Endothelial cell of umbilical vein (primary cell): ENCODE data around the gene SEMA6A. TPM values are rescaled to one million over a fixed set of nuclear protein-coding genes. Genes with fewer than 3 reads are reported as not detected.

ENCODE experiments used
- BruUV-seq: library from RNA; stranded (reverse); fragments of 400-500 nt; replicated peaks from 2 replicates; lab custom pipeline; 2021; lab: Mats Ljungman, UMichigan
- CTCF ChIA-PET: fragments of 300-600, 350-600 bp; sonication (Branson Sonifier 250); formaldehyde crosslinking; loops from one replicate; lab custom pipeline; 2021; ENCODE audit warnings: antibody characterized with exemption, inconsistent platforms; lab: Charles Lee
- POLR2A ChIA-PET: fragments of 300-600, 350-600 bp; sonication (Branson Sonifier 250); formaldehyde crosslinking; loops from one replicate; lab custom pipeline; 2021; ENCODE audit warnings: antibody characterized with exemption, inconsistent platforms; lab: Charles Lee
- DNase-seq: peaks from one replicate; pipeline ENCODE4 v3.0.0-alpha.2; 2011; ENCODE audit warnings: low read depth, low spot score
- FAIRE-seq: peaks from 2 replicates; lab custom pipeline; 2011; peaks lifted over from hg19 to GRCh38; lab: Jason Lieb, UNC
- H2AFZ ChIP-seq: 2 replicates; pipeline ENCODE4 v1.6.0; 2012; ENCODE audit warnings: low read depth, low read length, control low read depth, inconsistent platforms
- H3K27ac ChIP-seq: 2 replicates; pipeline ENCODE4 v1.5.1; 2011; ENCODE audit warnings: low read depth, mild to moderate bottlenecking, control low read depth, low read length, moderate library complexity; ENCODE audit not compliant: insufficient read depth
- H3K27me3 ChIP-seq, 2 experiments: 2 replicates each; pipeline versions ENCODE4 v1.6.0 to v1.6.1; 2011; ENCODE audit warnings: low read length in 2 of 2, mixed read lengths in 1 of 2; ENCODE audit not compliant: control insufficient read depth in 2 of 2, insufficient read depth in 2 of 2
- H3K36me3 ChIP-seq, 2 experiments: 2 replicates in 1 of 2; 3 replicates in 1 of 2; pipeline ENCODE4 v1.5.1; 2011; ENCODE audit warnings: low read length in 2 of 2, mild to moderate bottlenecking in 1 of 2, moderate library complexity in 1 of 2; ENCODE audit not compliant: control insufficient read depth in 2 of 2, insufficient read depth in 2 of 2; ENCODE audit errors: extremely low read depth in 1 of 2
- H3K4me1 ChIP-seq: 3 replicates; pipeline ENCODE4 v1.5.1; 2011; ENCODE audit warnings: mild to moderate bottlenecking, low read length; ENCODE audit not compliant: control insufficient read depth, insufficient read depth; ENCODE audit errors: extremely low read depth
- H3K4me2 ChIP-seq: 2 replicates; pipeline ENCODE4 v1.6.1; 2011; ENCODE audit warnings: low read length, control low read depth, mixed read lengths; ENCODE audit not compliant: insufficient read depth
- H3K4me3 ChIP-seq, 3 experiments: fragments of 200-600 bp in 1 of 3; sonication (generic), shearing (Covaris generic) in 1 of 3; replicated peaks in 1 of 3; 2 replicates each; pipeline ENCODE4 v1.5.1; 2011 to 2016; ENCODE audit warnings: control low read depth in 3 of 3, low read length in 3 of 3, mild to moderate bottlenecking in 2 of 3, inconsistent platforms in 1 of 3, low read depth in 1 of 3, moderate library complexity in 1 of 3; ENCODE audit not compliant: insufficient read depth in 1 of 3
- H3K79me2 ChIP-seq: 2 replicates; pipeline ENCODE4 v1.6.0; 2012; ENCODE audit warnings: low read length, inconsistent platforms; ENCODE audit not compliant: control insufficient read depth, insufficient read depth
- H3K9ac ChIP-seq: replicated peaks from 2 replicates; pipeline ENCODE3; 2011; ENCODE audit warnings: low read length, control low read depth; ENCODE audit not compliant: insufficient read depth; ENCODE audit errors: extremely low read depth
- H3K9me1 ChIP-seq: replicated peaks from 3 replicates; pipeline ENCODE4 v1.6.0; 2011; ENCODE audit warnings: mild to moderate bottlenecking, low read length; ENCODE audit not compliant: control insufficient read depth, insufficient read depth; ENCODE audit errors: extremely low read depth
- H3K9me3 ChIP-seq: replicated peaks from 2 replicates; pipeline ENCODE4 v1.5.1; 2012; ENCODE audit warnings: low read length, inconsistent platforms; ENCODE audit not compliant: control insufficient read depth, insufficient read depth
- H4K20me1 ChIP-seq: replicated peaks from 2 replicates; pipeline ENCODE3; 2011; ENCODE audit warnings: mild to moderate bottlenecking, low read length; ENCODE audit not compliant: control insufficient read depth, insufficient read depth; ENCODE audit errors: extremely low read depth
- EZH2 ChIP-seq: IDR thresholded peaks from 2 replicates; pipeline ENCODE4 v1.6.1; 2012; ENCODE audit warnings: borderline replicate concordance, low read depth, mild to moderate bottlenecking, moderate library complexity, low read length, inconsistent platforms; ENCODE audit not compliant: severe bottlenecking
- FOS ChIP-seq: IDR thresholded peaks from 2 replicates; pipeline ENCODE4 v1.6.1; 2011; ENCODE audit warnings: mild to moderate bottlenecking, low read length, moderate library complexity, borderline replicate concordance; ENCODE audit not compliant: insufficient read depth
- JUN ChIP-seq: IDR thresholded peaks from 2 replicates; pipeline ENCODE4 v1.6.1; 2011; ENCODE audit warnings: borderline replicate concordance, low read depth; ENCODE audit not compliant: insufficient read length, insufficient read depth
- MYC ChIP-seq: IDR thresholded peaks from one replicate; pipeline ENCODE4 v1.6.1; 2011; ENCODE audit warnings: mild to moderate bottlenecking, low read depth, low read length
- POLR2A ChIP-seq: IDR thresholded peaks from 2 replicates; pipeline ENCODE4 v1.6.1; 2012; ENCODE audit warnings: low read depth, mild to moderate bottlenecking, control low read depth, low read length
- dilution Hi-C: fragments of 300-500 bp; cut with MboI; formaldehyde crosslinking; loops from one replicate; pipeline ENCODE4 v1.15.0; 2019; ENCODE audit warnings: low sequenced_read_pairs; ENCODE audit not compliant: extremely low pct_ligation_motif_present
- intact Hi-C: fragments of 100-400 bp; cut with micrococcal nuclease; formaldehyde crosslinking; loops from one replicate; pipeline ENCODE4 v1.10.0; 2022
- polyA plus RNA-seq, 4 experiments: library from polyadenylated mRNA; depleted of rRNA in 3 of 4; stranded (reverse) in 3 of 4; unstranded in 1 of 4; fragments of >200 nt; gene quantifications; 2 replicates each; pipeline versions ENCODE4 v1.2.1 to v1.2.3, GENCODE V29; 2011 to 2012; ENCODE audit warnings: missing spikeins in 1 of 4
- total RNA-seq: library from RNA; stranded (reverse); gene quantifications from 2 replicates; pipeline ENCODE4 v1.2.3, GENCODE V29; 2021
- TF ChIP-seq, protein P1 (sequence below), 2 donors: IDR thresholded peaks; 1 replicate in 1 of 2; 2 replicates in 1 of 2; pipeline ENCODE4 v1.5.1; 2011; ENCODE audit warnings: low read length in 2 of 2, mild to moderate bottlenecking in 2 of 2, moderate library complexity in 2 of 2, control low read depth in 1 of 2, inconsistent platforms in 1 of 2, low read depth in 1 of 2; ENCODE audit not compliant: insufficient read depth in 1 of 2; ENCODE audit errors: extremely low read depth in 1 of 2
- TF ChIP-seq, protein P2 (sequence below): IDR thresholded peaks from 2 replicates; pipeline ENCODE4 v1.6.1; 2011; ENCODE audit not compliant: insufficient read depth, insufficient read length

Gene SEMA6A
- total and polyA plus RNA-seq, 2 donors (not counting 3 experiments of a cell fraction or from before 2014, with no cell fraction given): 0.43 to 1.5 TPM

DNA sequence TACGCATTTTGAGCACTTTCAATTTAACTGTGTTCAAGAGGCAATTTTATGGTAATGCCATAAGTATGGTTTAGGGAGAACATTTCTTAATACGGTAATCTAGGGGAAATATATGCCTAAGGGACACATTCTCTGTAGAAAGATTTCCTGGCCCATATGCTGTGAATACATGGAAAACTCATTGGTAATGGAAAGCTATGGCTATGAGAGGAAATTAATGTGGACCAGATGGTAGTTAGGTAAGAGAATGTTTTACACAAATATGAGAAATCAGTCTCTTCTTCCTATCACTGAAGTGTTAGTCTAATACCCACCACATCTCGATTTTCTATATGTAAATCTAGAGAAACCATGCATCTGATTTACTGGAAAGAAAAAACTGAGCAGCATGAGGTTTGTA lies 105.0 kb downstream of the SEMA6A start:
- no peaks in the 10 kb centered on the region for H3K27me3 ChIP-seq
- no peak for DNase-seq
- intact Hi-C loops: no loop called here
- POLR2A ChIA-PET: no interaction called here
- CTCF ChIA-PET: no interaction called here
- no peak overlapping the region for H3K4me2 ChIP-seq
- H3K4me3 ChIP-seq: no peak overlapping the region
- H3K9me1 ChIP-seq: no peaks in the 10 kb centered on the region
- no peaks in the 10 kb centered on the region for H3K79me2 ChIP-seq
- dilution Hi-C loops: no loop called here
- no peaks in the 10 kb centered on the region for H3K36me3 ChIP-seq
- no peak for FAIRE-seq
- H3K4me1 ChIP-seq: no peaks in the 10 kb centered on the region
- no peak overlapping the region for H3K27ac ChIP-seq
- H3K9me3 ChIP-seq: no peaks in the 10 kb centered on the region
- H4K20me1 ChIP-seq: no peaks in the 10 kb centered on the region
- H2AFZ ChIP-seq: no peak overlapping the region
- TF ChIP-seq FOS: no peak
- TF ChIP-seq, protein P1, sequence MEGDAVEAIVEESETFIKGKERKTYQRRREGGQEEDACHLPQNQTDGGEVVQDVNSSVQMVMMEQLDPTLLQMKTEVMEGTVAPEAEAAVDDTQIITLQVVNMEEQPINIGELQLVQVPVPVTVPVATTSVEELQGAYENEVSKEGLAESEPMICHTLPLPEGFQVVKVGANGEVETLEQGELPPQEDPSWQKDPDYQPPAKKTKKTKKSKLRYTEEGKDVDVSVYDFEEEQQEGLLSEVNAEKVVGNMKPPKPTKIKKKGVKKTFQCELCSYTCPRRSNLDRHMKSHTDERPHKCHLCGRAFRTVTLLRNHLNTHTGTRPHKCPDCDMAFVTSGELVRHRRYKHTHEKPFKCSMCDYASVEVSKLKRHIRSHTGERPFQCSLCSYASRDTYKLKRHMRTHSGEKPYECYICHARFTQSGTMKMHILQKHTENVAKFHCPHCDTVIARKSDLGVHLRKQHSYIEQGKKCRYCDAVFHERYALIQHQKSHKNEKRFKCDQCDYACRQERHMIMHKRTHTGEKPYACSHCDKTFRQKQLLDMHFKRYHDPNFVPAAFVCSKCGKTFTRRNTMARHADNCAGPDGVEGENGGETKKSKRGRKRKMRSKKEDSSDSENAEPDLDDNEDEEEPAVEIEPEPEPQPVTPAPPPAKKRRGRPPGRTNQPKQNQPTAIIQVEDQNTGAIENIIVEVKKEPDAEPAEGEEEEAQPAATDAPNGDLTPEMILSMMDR (IDR thresholded peaks at IDR 0.05; ENCODE audit: extremely low read depth in 1 of 2, insufficient read depth in 1 of 2, low read depth in 1 of 2, low read length in 2 of 2): no peak
- TF ChIP-seq MYC: no peak
- TF ChIP-seq EZH2: no peak
- TF ChIP-seq, protein P2, sequence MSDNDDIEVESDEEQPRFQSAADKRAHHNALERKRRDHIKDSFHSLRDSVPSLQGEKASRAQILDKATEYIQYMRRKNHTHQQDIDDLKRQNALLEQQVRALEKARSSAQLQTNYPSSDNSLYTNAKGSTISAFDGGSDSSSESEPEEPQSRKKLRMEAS: no peak
- no peak for TF ChIP-seq POLR2A
- TF ChIP-seq JUN: no peak
- no TSS peak for BruUV-seq
- no peak overlapping the region for H3K9ac ChIP-seq
